ENCODE data around the gene CCT5.
A peak's percentile ranks its signal among the peaks of the same experiment; 100 is the strongest.
"Not testable (repeated sequence)": the region's sequence is repeated elsewhere in the genome, so short reads cannot be mapped to it uniquely, and the experiment has no call there.

CCT5 gene

DNA sequence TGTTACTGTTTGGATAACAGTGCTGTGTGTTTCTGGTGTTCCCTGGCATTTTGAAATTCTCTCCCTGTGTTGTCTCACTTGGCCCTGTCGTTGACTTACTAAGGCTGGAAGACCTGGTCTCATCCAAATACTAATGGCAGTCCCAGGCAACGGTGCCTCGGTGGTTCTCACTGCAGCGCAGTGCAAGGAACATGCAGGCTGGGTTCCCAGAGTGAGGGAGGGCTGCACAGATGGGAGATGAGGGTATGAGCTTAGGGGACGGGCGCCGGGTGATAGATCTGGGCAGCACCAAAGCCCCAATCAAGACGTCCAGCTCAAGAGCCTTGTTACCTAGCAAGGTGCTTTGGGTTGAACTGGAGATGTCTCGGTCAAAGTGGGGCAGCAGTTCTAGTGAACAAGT lies 11.0 kb downstream of the CCT5 start:
- no peak overlapping the region for H3K27ac ChIP-seq (ENCODE audit: low read depth, low read length)
- no peaks in the 10 kb centered on the region for H3K27me3 ChIP-seq (ENCODE audit: control insufficient read depth in 1 of 2, insufficient read depth in 2 of 2, low read length in 2 of 2)
- no peak overlapping the region for H3K4me3 ChIP-seq (ENCODE audit: low read depth in 1 of 2, low read length in 2 of 2)
- peaks cover 72 to 98% of the 10 kb centered on the region in 2 donors for H3K36me3 ChIP-seq (ENCODE audit: control insufficient read depth in 1 of 2, insufficient read depth in 2 of 2, low read length in 2 of 2)
- no peaks in the 10 kb centered on the region for H3K4me1 ChIP-seq (ENCODE audit: control insufficient read depth in 1 of 2, insufficient read depth in 2 of 2, low read length in 2 of 2)
- no peak overlapping the region for H3K9ac ChIP-seq (ENCODE audit: low read depth in 1 of 2, low read length in 2 of 2)
- no peaks in the 10 kb centered on the region for H3K9me3 ChIP-seq (ENCODE audit: control insufficient read depth in 1 of 2, low read length in 2 of 2)

DNA sequence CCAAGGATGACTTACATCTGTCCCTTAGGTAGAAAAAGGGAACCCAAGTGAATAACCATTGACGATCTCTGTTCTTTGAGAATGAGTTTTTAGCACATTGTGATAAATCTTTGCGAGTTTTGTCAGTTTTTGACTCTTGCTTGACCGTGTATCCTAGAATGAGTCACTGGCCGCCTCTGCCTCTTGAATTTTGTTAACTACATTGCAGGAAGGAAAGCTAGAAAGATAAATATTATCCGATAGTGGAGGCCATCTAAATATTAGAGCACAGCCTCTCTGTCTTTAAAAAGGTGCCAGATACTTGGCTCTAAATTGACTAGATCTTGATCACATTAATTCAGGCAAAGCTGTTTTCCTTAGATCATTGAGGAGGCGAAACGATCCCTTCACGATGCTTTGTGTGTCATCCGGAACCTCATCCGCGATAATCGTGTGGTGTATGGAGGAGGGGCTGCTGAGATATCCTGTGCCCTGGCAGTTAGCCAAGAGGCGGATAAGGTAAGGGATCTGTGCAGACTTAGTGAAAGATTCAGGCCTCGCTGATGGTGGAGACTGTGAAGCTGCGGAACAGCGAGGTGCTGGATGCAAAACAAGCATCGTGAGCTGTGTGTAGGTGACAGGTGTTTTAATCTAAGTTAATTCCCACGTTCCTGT lies 12.2 kb downstream of the CCT5 start:
- Histone ChIP-seq H3K27me3 (ENCODE audit: control insufficient read depth in 1 of 2, insufficient read depth in 2 of 2, low read length in 2 of 2) (no peaks in the 10 kb centered on the region), H3K9me3 (ENCODE audit: control insufficient read depth in 1 of 2, low read length in 2 of 2) (no peaks in the 10 kb centered on the region), H3K4me1 (ENCODE audit: control insufficient read depth in 1 of 2, insufficient read depth in 2 of 2, low read length in 2 of 2) (no peaks in the 10 kb centered on the region), H3K36me3 (ENCODE audit: control insufficient read depth in 1 of 2, insufficient read depth in 2 of 2, low read length in 2 of 2) (peaks cover 67 to 86% of the 10 kb centered on the region in 2 donors), H3K27ac (ENCODE audit: low read depth, low read length) (no peak overlapping the region), H3K4me3 (ENCODE audit: low read depth in 1 of 2, low read length in 2 of 2) (no peak overlapping the region), H3K9ac (ENCODE audit: low read depth in 1 of 2, low read length in 2 of 2) (no peak overlapping the region)

DNA sequence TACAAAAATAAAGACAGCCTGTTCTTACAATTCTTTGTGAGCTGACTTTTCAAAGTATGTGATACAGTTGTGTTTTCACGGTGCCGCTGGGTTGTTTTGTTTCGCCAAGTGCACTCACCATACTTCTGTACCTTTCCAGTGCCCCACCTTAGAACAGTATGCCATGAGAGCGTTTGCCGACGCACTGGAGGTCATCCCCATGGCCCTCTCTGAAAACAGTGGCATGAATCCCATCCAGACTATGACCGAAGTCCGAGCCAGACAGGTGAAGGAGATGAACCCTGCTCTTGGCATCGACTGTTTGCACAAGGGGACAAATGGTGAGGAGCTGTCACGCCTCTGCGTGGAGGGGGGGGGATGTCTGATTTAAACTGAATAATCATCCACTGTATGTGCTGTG lies 12.9 kb downstream of the CCT5 start:
- Histone ChIP-seq H3K9ac (ENCODE audit: low read depth in 1 of 2, low read length in 2 of 2) (no peak overlapping the region), H3K4me3 (ENCODE audit: low read depth in 1 of 2, low read length in 2 of 2) (no peak overlapping the region), H3K36me3 (ENCODE audit: control insufficient read depth in 1 of 2, insufficient read depth in 2 of 2, low read length in 2 of 2) (peaks cover 62 to 79% of the 10 kb centered on the region in 2 donors), H3K9me3 (ENCODE audit: control insufficient read depth in 1 of 2, low read length in 2 of 2) (no peaks in the 10 kb centered on the region), H3K27ac (ENCODE audit: low read depth, low read length) (no peak overlapping the region), H3K27me3 (ENCODE audit: control insufficient read depth in 1 of 2, insufficient read depth in 2 of 2, low read length in 2 of 2) (no peaks in the 10 kb centered on the region), H3K4me1 (ENCODE audit: control insufficient read depth in 1 of 2, insufficient read depth in 2 of 2, low read length in 2 of 2) (no peaks in the 10 kb centered on the region)

DNA sequence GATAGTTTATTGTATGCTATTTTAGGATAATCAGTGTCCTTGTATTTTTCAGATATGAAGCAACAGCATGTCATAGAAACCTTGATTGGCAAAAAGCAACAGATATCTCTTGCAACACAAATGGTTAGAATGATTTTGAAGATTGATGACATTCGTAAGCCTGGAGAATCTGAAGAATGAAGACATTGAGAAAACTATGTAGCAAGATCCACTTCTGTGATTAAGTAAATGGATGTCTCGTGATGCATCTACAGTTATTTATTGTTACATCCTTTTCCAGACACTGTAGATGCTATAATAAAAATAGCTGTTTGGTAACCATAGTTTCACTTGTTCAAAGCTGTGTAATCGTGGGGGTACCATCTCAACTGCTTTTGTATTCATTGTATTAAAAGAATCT lies 14.5 kb downstream of the CCT5 start:
- Histone ChIP-seq H3K36me3 (ENCODE audit: control insufficient read depth in 1 of 2, insufficient read depth in 2 of 2, low read length in 2 of 2) (peaks cover 46 to 62% of the 10 kb centered on the region in 2 donors), H3K27ac (ENCODE audit: low read depth, low read length) (no peak overlapping the region), H3K27me3 (ENCODE audit: control insufficient read depth in 1 of 2, insufficient read depth in 2 of 2, low read length in 2 of 2) (no peaks in the 10 kb centered on the region), H3K9me3 (ENCODE audit: control insufficient read depth in 1 of 2, low read length in 2 of 2) (no peaks in the 10 kb centered on the region), H3K4me1 (ENCODE audit: control insufficient read depth in 1 of 2, insufficient read depth in 2 of 2, low read length in 2 of 2) (no peaks in the 10 kb centered on the region), H3K4me3 (ENCODE audit: low read depth in 1 of 2, low read length in 2 of 2) (no peak overlapping the region), H3K9ac (ENCODE audit: low read depth in 1 of 2, low read length in 2 of 2) (no peak overlapping the region)

DNA sequence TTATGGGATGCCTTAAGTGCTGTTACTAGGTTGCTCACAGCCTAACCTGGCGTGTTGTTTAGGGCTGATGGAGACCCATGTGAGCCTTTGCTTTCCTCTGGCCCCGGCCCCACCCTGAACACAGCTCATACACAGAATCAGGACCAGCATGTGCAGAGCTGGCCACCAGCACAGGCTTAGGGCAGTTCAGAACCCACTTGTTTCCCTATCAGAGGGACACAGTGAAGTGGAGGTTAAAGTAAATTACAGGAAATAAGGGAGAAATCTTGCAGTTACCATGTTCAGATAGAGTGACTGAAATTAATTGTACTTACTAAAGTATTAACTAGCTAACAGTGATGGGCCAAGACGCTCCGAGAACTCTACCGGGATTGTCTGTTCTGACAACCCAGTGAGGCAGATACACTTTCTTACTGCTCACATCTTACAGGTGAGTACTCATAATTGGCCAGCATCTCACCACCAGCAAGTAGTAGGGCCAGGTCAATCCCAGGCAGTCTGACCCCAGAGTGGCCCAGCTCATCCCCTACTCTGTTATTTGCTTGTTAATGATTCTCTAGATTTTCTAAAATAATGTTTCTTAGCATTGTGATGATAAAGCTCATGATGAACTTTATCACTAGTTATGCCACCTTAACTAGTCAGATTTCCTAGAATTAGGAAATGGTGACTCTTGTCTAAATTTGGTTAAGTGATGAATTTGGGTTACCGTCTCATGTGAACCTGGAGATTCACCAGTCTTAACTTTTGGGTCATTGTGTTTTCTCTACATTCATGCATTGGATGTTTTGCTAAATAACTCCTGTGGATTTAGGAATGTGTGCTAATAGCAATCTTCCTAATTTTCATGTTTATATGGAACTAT lies 15.4 kb downstream of the CCT5 start:
- Histone ChIP-seq H3K36me3 (ENCODE audit: control insufficient read depth in 1 of 2, insufficient read depth in 2 of 2, low read length in 2 of 2) (peaks cover 39 to 54% of the 10 kb centered on the region in 2 donors), H3K27ac (ENCODE audit: low read depth, low read length) (no peak overlapping the region), H3K27me3 (ENCODE audit: control insufficient read depth in 1 of 2, insufficient read depth in 2 of 2, low read length in 2 of 2) (no peaks in the 10 kb centered on the region), H3K9ac (ENCODE audit: low read depth in 1 of 2, low read length in 2 of 2) (no peak overlapping the region), H3K4me1 (ENCODE audit: control insufficient read depth in 1 of 2, insufficient read depth in 2 of 2, low read length in 2 of 2) (no peaks in the 10 kb centered on the region), H3K9me3 (ENCODE audit: control insufficient read depth in 1 of 2, low read length in 2 of 2) (no peaks in the 10 kb centered on the region), H3K4me3 (ENCODE audit: low read depth in 1 of 2, low read length in 2 of 2) (no peak overlapping the region)

DNA sequence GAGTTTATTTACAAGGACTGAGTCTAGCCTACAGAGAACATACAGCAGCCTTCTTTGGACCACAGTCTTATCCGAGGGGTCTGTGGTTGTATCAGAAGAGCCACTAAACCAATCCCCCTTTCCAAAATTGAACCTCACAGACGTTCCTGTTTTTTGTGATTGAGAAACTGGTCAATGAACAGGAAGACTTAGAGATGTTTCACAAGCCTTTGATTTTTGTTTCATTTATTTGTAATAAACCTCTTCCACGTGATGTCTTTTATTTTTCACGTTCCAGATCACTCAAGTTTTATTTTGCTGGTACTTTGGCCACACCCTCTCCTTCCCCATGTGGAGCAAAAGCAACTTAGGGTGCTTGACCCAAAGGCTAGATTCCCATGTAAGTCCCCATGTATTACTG lies 16.1 kb downstream of the CCT5 start:
- no peak overlapping the region for H3K9ac ChIP-seq (ENCODE audit: low read depth in 1 of 2, low read length in 2 of 2)
- no peaks in the 10 kb centered on the region for H3K4me1 ChIP-seq (ENCODE audit: control insufficient read depth in 1 of 2, insufficient read depth in 2 of 2, low read length in 2 of 2)
- H3K9me3 ChIP-seq (ENCODE audit: control insufficient read depth in 1 of 2, low read length in 2 of 2), result no peaks in the 10 kb centered on the region
- no peak overlapping the region for H3K27ac ChIP-seq (ENCODE audit: low read depth, low read length)
- peaks cover 32 to 47% of the 10 kb centered on the region in 2 donors for H3K36me3 ChIP-seq (ENCODE audit: control insufficient read depth in 1 of 2, insufficient read depth in 2 of 2, low read length in 2 of 2)
- no peak overlapping the region for H3K4me3 ChIP-seq (ENCODE audit: low read depth in 1 of 2, low read length in 2 of 2)
- no peaks in the 10 kb centered on the region for H3K27me3 ChIP-seq (ENCODE audit: control insufficient read depth in 1 of 2, insufficient read depth in 2 of 2, low read length in 2 of 2)

DNA sequence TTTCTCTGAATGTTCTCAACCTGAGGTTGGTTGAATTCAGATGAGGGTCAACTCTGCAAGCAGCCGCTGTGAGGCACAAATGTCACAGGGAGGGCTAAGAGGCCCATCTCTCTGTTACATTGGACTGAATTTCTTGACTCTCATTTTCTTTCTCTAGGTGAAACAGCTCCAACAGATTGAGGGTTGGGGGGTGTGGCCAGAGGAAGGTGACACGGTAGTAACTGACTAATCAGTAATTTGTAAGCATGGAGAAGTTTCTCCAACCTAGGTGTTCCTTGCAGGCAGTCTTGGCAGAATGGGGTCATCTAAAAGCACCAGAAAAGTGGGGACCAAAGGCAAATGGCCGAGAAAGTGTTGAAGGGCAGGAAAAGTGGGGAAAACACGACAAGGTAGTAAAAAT lies 16.8 kb downstream of the CCT5 start:
- Histone ChIP-seq H3K27ac (ENCODE audit: low read depth, low read length) (no peak overlapping the region), H3K27me3 (ENCODE audit: control insufficient read depth in 1 of 2, insufficient read depth in 2 of 2, low read length in 2 of 2) (no peaks in the 10 kb centered on the region), H3K9me3 (ENCODE audit: control insufficient read depth in 1 of 2, low read length in 2 of 2) (no peaks in the 10 kb centered on the region), H3K9ac (ENCODE audit: low read depth in 1 of 2, low read length in 2 of 2) (no peak overlapping the region), H3K4me1 (ENCODE audit: control insufficient read depth in 1 of 2, insufficient read depth in 2 of 2, low read length in 2 of 2) (no peaks in the 10 kb centered on the region), H3K4me3 (ENCODE audit: low read depth in 1 of 2, low read length in 2 of 2) (no peak overlapping the region), H3K36me3 (ENCODE audit: control insufficient read depth in 1 of 2, insufficient read depth in 2 of 2, low read length in 2 of 2) (peaks cover 26 to 40% of the 10 kb centered on the region in 2 donors)

DNA sequence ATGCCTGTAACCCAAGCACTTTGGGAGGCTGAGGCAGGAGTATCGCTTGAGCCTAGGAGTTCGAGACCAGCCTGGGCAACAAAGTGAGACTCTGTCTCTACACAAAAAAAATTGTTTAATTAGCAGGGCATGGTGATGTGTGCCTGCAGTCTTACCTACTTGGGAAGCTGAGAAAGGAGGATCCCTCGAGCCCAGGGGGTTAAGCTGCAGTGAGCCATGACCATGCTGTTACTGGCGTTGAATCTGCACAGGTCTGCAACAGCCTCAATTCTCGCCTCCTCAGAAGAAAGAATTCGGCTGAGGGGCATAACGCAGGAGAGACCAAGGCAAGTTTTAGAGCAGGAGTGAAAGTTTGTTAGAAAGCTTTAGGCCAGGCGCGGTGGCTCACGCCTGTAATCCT lies 18.0 kb downstream of the CCT5 start:
- Histone ChIP-seq H3K9me3 (ENCODE audit: control insufficient read depth in 1 of 2, low read length in 2 of 2) (no peaks in the 10 kb centered on the region), H3K9ac (ENCODE audit: low read depth in 1 of 2, low read length in 2 of 2) (no peak overlapping the region), H3K4me1 (ENCODE audit: control insufficient read depth in 1 of 2, insufficient read depth in 2 of 2, low read length in 2 of 2) (peaks cover 0 to 6% of the 10 kb centered on the region in 2 donors), H3K36me3 (ENCODE audit: control insufficient read depth in 1 of 2, insufficient read depth in 2 of 2, low read length in 2 of 2) (peaks cover 22 to 28% of the 10 kb centered on the region in 2 donors), H3K4me3 (ENCODE audit: low read depth in 1 of 2, low read length in 2 of 2) (no peak overlapping the region), H3K27ac (ENCODE audit: low read depth, low read length) (no peak overlapping the region), H3K27me3 (ENCODE audit: control insufficient read depth in 1 of 2, insufficient read depth in 2 of 2, low read length in 2 of 2) (no peaks in the 10 kb centered on the region)

DNA sequence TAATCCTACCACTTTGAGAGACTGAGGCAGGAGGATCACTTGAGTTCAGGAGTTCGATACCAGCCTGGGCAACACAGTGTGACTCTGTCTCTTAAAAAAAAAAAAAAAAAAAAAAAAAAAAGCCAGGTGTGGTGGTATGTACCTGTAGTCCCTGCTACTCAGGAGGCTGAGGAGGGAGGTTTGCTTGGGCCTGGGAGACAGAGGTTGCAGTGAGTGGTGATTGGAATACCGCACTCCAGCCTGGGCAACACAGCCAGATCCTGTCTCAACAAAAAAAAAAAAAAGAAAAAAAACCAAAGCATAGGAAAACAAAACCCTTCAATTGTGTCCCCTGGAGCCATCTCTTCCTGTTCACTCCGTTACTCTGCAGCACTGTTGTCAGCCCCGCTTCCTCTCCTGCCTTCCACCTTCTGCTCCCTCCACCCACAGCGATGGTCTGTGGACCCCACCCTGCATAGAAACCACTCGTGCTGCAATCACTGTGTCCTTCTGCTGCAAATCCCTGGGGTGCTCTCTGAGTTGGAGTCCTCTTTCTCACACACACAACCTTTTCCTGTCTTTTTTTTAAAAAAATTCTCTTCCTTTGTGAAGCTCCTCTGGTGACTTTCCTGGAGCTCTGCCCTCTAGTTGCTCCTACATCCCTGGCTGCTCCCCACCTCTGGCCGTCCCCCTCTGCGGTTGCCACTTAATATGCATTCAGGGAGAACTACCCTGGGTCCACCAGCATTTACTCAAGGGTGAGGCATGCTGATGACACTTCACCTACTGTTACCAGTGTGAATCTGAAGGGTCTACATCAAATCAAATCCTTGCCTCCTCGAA lies 22.2 kb downstream of the CCT5 start:
- Histone ChIP-seq H3K36me3 (ENCODE audit: control insufficient read depth in 1 of 2, insufficient read depth in 2 of 2, low read length in 2 of 2) (no peaks in the 10 kb centered on the region), H3K27ac (ENCODE audit: low read depth, low read length) (no peak overlapping the region), H3K9ac (ENCODE audit: low read depth in 1 of 2, low read length in 2 of 2) (no peak overlapping the region), H3K4me1 (ENCODE audit: control insufficient read depth in 1 of 2, insufficient read depth in 2 of 2, low read length in 2 of 2) (peaks cover 6 to 11% of the 10 kb centered on the region in 2 donors), H3K27me3 (ENCODE audit: control insufficient read depth in 1 of 2, insufficient read depth in 2 of 2, low read length in 2 of 2) (no peaks in the 10 kb centered on the region), H3K4me3 (ENCODE audit: low read depth in 1 of 2, low read length in 2 of 2) (peak overlapping the region in 1 of 2 donors; percentile 25), H3K9me3 (ENCODE audit: control insufficient read depth in 1 of 2, low read length in 2 of 2) (no peaks in the 10 kb centered on the region)

DNA sequence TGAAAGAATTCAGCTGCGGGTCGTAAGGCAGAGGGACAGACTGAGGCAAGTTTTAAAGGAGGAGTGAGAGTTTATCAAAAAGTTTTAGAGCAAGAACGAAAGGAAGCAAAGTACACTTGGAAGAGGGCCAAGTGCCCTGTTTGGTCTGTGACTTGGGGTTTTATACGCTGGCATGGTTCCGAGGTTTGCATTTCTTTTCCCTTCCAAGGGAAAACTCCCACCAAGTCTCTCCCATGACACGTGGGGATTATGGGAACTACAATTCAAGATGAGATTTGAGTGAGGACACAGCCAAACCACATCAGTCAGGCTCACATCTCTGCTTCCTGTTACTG lies 22.8 kb downstream of the CCT5 start:
- not testable (repeated sequence) for H3K27ac ChIP-seq (ENCODE audit: low read depth, low read length); H3K9ac ChIP-seq (ENCODE audit: low read depth in 1 of 2, low read length in 2 of 2); H3K27me3 ChIP-seq (ENCODE audit: control insufficient read depth in 1 of 2, insufficient read depth in 2 of 2, low read length in 2 of 2); H3K36me3 ChIP-seq (ENCODE audit: control insufficient read depth in 1 of 2, insufficient read depth in 2 of 2, low read length in 2 of 2); H3K9me3 ChIP-seq (ENCODE audit: control insufficient read depth in 1 of 2, low read length in 2 of 2)
- Histone ChIP-seq H3K4me1 (ENCODE audit: control insufficient read depth in 1 of 2, insufficient read depth in 2 of 2, low read length in 2 of 2) (peaks cover 6 to 11% of the 10 kb centered on the region in 2 donors), H3K4me3 (ENCODE audit: low read depth in 1 of 2, low read length in 2 of 2) (peak overlapping the region in 1 of 2 donors; percentile 25)

Data from duodenal mucosa (tissue), 2 donors.